ENCODE measurements around the gene NEFH.

Gene NEFH

DNA sequence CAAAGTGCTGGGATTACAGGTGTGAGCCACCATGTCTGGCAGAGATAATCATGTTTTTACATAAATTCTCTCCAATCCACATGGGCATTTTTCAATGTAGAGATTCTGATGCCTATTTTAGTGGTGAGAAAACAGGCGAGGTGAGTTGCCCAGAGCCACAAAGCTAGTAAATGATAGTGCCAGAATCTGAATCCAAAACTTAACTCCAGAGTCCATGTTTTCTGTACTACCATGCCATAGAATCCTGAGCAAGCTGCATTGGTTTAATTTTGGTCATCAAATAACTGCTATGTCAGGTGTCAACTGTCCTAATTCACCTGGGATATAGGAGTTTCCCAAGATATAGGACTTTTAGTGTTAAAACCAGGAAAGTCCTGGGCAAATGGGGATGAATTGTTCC is 13.6 kb downstream of the NEFH start:
- no peak for DNase-seq (ENCODE audit: low read depth in 2 of 2)

DNA sequence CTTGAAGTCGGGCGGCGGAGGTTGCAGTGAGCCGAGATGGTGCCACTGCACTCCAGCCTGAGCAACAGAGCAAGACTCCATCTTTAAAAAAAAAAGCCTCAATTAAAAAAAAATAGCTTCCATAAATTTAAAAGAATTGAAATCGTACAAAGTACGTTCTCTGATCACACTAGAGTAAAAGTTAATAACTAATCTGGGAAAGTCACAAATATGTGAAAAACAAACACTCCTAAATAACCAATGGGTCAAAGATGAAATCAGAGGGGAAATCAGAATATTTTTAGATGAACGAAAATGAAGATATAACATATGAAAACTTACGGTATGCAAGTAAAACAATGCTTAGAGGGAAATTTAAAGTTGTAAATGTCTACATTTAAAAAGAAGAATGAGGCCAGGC is 19.8 kb downstream of the NEFH start:
- DNase-seq (ENCODE audit: low read depth in 2 of 2): no peak

DNA sequence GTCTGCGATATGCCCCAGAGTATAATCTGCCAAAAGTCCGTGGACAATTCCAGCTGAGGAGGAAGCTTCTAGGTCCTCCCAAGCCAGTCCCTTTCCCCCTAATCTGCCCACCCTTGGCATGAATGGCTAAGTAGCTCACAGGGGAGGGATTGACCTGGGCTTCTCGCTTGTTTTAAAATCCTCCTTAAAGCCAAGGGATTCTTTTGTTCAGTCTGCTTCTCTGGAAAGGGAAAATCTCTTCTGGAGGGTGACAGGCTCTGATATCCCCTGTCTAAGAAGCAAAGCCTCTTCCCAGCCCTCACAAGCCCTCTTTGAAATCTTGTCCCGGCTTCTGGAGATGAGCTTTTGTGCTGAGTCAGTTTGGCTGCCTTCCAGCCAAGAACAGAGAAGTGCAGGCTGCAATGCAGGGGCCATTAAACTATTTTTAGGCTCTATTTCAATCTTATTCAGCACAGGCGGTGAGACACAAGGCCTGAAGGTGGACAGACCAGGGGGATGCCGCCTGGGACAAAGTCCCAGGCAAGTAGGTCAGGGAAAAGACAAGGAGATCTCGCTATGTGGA is 23.9 kb downstream of the NEFH start:
- DNase-seq (ENCODE audit: low read depth in 2 of 2): no peak

DNA sequence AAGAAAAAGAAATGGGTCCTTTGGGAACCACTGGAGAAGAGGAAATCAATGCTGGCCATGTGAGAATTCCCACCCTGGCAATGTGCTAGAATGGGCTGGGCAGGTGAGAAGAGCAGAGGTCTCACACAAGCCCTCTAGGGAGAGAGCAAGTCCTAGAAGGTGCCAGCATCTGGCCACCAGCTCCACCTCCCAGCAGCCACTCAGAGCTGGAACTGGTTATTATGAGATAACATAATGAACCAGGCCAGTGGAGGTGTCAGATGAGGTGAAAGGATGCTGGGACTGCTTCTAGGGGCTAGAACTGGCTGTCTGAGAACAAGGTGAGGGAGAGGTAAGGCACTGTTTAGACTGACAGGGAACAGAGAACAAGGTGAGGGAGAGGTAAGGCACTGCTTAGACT is 29.3 kb downstream of the NEFH start:
- no peak for DNase-seq (ENCODE audit: low read depth in 2 of 2)

DNA sequence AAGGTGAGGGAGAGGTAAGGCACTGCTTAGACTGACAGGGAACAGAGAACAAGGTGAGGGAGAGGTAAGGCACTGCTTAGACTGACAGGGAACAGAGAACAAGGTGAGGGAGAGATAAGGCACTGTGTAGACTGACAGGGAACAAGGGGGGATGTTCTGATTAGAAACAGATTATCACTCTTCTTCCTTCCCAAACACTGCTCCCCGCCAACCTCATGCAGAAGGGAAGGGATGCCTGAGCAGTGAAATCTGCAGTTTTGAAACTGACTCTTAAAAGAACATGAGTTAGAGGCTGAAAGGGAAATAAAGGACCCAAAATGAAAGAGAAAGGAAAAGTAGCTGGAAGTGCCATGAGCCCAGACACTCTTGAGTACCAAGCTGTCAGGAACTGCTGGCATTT is 29.8 kb downstream of the NEFH start:
- no peak for DNase-seq (ENCODE audit: low read depth in 2 of 2)

DNA sequence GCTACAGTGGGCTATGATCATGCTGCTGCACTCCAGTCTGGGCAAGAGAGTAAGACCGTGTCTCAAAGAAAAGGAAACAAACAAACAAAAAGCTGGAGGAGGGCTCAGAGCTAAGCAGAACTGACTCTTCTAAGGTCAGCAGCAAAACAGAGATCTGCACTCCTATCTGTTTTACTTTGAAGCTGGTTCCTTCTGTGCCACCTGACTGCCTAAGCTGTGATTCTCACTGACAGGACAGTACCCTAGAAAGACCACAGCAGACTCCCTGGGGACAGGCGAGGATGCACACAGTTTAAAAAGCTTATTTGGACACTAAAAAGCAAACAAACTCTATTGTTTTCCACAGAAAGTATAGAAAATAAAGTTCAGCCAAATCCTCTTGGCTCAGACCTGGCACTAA is 30.5 kb downstream of the NEFH start:
- no peak for DNase-seq (ENCODE audit: low read depth in 2 of 2)

DNA sequence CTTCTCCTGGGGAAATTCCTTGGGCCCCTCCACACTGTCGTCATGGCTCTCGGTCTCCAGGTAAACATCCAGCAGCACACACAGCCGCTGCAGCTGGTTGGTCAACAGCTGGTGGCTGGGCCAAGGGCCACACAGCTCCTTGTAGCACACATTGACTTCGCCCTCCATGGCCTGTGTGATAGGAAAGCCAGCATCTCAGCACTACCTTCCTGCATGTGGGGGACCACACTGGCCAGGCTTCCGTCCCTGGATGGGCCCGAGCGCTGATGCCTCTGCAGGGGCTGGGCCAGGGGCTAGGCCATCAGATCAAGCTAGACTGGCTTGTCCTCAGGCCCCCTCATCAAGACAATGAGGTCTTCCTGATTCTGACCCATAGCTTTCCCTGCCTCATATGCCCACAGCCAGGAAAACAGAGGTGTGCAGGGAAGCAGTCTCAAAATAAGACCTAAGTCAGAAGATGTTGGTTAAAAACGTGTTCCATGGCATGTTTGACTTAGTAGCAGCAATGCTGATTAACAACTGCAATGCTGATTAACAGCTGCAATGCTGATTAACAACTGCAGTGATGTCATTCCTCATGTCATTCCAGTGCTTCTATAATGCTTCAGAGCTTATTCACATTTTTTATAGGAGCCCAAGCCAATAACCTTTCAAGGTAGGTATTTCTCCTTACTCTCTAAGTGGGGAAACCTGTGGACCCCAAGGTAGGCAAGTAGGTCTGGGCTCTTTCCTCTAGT is 31.3 kb downstream of the NEFH start:
- DNase-seq (ENCODE audit: low read depth in 2 of 2): no peak

DNA sequence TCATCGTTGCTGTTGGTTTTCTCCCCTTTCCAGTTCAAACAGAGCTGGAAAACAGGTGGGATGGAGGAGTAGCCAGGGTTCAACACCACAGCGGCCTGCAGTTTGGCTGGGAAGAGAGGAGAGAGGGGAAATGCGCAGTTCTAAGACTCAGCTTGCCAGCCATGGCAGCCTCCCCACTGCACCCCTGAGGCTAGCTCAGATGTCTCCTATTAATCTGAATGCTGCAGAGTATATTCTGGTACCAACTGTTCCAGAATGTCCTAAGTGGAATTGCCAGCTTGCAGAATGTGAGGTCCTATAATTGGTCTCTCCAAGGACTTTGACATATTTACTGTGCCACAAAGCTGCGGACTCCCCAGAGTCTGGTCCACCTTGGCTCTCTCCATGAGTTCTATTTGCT is 32.0 kb downstream of the NEFH start:
- no peak for DNase-seq (ENCODE audit: low read depth in 2 of 2)

DNA sequence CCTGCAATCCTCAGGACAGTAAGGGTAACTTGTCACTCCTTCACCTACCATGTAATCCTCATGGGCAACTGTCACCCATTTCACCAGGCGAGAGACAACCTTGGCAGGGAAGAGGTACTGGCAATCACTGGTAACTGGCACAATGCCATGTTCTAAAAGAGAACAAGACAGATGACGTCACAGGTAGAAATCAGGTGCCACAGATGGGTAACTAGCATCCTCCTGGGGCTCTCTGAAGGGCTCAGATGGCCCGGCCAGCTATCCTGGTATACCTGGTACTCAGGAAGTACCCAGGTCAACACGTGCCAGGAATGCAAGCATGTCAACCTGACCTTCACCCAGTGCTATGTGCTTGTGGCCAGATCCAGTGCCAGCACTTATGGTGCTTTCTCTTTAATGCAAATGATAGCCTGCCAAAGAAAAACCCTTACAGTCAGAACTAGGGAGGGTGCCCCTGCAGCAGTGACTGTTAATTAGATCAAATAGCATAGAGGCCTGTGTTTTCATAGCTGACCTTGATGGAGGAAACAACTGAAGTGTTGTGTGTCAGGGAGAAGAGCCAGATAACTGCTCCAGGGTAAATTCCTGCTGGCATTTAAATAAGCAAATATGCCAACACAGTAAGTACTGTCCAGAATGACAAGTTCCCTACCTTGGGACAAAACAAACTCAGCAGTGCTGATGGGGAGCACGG is 37.3 kb downstream of the NEFH start:
- no peak for DNase-seq (ENCODE audit: low read depth in 2 of 2)

DNA sequence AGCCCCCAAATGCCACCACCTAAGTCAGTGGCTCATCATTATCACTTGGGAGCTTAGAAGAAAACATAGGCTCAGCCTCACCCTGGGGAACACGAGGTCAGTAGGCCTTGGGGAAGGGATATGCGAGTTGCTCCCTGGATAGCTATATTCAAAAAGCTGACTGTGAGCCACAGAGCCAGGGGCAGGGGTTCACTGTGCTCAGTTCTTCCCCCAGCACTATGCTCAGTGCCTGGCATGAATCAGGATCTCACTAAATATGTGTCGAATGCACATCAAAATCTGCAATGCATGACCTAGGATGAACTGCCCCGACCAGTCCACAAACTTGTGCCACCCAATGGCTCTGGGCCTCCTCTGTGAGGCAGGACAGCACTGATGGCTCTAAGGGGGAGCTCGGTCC is 38.4 kb downstream of the NEFH start:
- no peak for DNase-seq (ENCODE audit: low read depth in 2 of 2)

DNA sequence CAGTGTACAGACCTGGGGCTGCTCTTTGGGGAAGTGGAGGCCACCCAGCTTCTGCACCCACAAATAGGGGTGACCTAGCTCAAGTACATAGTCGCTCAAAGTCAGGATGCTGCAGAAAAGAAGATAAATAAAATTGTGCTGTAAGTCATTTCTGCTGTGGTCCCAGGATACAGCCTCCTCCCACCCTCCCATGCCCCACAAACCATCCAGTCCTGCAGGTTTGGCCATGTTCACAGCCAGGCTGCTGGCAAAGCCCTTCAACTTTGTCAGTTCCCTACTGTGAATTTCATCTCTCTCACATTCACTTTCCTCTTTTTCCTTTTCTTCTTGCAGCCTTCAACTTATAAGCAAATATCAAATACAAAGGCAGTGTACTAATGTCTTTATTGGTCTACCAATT is 40.0 kb downstream of the NEFH start:
- DNase-seq (ENCODE audit: low read depth in 2 of 2): no peak

DNA sequence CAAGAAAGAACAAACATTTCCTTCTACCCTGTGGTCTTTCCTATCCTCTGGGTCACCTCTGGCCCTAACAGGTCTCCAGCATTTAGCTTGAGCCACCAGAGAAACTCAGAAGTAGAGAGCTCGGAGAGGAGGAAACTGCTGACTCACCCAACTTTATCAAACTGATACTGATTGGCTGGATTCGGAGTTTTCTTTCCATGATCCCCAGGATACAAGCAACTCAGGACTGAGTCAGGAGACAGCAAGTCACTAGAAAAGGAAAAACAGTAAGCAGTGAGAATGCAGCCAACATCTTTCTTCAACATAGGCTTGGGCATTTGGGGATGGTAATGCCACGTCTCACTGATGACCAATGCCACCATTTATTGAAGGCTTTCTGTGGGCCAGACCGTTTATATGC is 40.8 kb downstream of the NEFH start:
- DNase-seq (ENCODE audit: low read depth in 2 of 2): no peak

DNA sequence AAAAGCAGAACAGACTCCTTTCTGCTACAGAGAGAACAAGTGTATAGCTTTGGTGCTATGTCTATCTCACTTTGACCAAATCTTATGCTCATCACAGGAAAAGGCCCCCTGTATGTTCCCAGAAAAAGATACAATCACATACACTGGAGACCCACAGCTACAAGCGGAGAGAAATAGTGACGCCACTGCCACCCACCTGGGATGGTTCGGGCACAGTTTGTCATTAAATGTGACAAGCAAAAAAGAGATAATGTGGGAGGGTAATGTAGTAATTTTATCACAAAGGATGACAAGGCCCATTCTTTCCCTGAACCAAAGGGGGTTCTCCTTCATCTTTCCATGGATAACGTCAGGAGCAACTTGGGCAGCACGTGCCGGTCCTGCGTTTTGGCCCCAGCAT is 41.5 kb downstream of the NEFH start:
- no peak for DNase-seq (ENCODE audit: low read depth in 2 of 2)

DNA sequence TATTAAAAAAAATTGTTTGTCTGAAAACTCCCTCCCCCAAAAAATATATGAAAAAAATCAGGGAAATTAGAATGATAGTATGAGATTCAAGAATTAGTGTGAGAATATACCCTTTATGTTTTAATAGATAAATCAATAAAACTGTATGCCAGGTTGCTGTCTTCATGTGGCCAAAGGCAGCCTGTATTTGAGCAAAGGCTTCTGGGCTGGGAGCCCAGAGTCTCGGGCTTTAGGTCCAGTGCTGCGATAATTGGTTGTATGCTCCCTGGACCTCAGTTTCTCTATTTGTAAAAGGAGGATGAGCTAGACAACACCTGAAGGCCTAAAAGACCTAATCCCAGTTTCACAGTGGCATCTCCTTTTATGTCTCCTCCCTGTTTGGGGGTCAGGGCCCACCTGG is 43.7 kb downstream of the NEFH start:
- DNase-seq (ENCODE audit: low read depth in 2 of 2): no peak

DNA sequence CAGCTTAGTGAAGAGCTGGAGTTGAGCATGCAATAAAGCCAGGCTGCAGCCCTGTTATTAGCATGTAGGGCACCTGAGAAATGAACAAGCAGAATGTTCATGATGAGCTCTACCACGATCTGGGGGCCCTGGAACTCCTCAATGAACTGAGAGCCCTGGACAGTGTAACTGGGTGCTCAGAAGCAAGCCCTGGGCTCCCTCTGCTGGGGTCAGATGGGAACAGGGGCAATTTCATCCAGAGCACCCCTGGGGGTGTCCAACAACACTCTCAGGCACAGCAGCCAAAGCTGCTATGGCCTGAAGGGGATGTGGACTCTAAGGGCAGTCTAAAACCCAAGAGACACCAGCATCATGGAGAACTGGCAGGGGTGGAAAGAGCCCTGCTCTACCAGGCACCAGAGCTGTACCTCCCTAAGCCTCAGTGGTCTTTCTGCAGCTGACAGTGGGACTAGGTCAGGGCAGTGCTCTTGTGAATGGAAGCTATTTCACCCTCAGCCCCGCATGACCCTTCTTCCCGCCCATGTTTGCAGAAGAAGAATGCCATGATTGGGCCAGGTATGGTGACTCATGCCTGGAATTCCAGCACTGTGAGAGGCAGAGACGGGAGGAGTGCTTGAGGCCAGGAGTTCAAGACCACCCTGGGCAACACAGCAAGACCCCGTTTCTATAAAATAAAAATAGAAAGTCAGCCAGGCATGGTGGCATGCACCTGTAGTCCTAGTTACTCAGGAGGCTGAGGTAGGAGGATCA is 44.6 kb downstream of the NEFH start:
- DNase-seq (ENCODE audit: low read depth in 2 of 2): no peak

DNA sequence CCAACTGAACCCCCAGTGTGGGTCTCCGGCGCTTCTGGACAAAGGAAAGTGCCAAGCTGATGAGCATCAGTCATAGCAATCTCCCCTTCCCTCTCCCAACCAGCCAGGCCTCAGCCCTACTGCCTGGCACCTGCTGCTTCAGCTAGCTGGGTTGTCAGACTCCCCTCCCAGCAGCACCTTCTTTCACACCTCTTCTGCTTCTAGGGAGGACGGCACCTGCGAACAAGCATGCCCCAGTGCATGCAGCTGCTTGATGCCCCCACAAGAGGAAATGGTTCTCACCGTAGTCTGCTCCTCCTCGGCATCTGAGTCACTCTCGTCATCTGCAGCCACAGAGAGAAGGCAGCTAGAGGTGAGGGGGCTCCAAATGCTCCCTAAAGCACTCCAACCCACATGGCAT is 48.1 kb downstream of the NEFH start:
- DNase-seq (ENCODE audit: low read depth in 2 of 2): no peak

DNA sequence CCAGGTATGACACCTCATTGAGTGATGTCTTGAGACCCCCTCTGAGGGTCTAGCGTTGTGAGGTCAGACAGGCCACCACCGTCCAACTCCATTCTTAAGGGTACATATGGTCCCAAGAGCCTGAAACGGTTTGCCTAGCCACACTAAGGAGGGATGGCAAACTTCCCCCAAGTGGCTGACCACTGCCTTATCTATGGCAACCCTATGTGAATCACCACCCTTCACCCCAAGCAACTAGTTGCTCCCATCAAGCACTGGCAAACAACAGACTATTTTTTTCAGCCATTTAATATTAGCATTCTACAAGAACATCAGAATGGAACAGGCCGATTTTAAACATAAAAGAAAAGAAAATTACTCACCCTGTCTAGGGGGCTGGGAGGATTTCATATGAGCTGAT is 50.7 kb downstream of the NEFH start:
- DNase-seq (ENCODE audit: low read depth in 2 of 2): no peak

DNA sequence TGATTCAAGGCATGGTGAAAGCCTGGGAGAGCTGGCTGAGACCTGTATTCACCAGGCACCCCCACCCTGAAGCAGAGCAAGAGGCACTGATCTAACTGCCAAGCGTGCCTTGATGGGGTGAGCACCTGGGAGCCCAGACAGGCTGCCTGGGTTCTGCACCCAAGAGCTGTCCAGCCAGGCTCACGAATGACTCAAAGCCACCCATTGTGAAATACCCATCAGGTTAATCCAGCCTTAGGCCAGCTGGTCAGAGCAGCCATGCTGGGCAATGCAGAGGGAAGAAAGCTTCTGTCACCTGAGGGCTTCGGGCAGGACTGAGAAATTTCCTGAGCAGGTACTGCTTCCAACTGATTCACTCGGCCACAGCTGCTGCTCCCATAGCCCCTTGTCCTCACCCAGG is 51.4 kb downstream of the NEFH start:
- no peak for DNase-seq (ENCODE audit: low read depth in 2 of 2)

DNA sequence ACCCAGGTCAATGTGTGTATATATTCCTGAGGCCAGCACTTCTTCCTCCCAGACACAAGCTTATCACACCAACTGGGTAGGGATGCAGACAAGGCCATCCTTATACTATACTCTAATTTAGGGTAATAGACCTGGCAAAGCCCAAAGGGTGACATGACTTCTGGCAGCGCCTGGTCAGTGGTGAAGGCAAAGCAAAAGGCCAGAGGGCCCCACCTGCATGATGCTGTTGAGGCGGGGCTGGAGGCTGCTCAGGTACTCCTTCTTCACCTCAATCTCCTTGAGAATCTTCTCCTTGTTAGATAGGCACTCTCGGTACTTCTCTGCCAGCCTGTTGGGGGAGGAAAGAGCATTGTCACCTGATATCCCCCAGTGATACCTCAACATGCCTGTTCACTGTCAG is 56.4 kb downstream of the NEFH start:
- DNase-seq (ENCODE audit: low read depth in 2 of 2): no peak

DNA sequence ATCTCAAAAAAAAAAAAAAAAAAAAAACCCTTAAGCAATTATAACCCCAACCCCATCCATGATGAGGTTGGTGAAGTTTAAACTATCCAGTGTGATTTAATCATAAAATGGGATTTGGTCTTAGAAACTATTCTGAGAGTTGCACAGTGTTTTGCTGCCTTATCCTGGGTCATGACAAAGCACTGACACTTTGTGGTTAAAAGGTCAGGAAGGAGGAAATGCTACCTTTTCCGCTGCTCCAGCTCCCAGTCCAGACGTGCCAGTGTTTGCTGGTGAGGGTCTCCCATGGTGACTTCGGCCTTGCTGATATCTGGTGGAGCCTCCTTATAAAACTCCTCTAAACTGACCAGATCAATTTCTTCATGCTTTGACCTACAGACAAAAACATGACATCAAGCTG is 59.1 kb downstream of the NEFH start:
- DNase-seq (ENCODE audit: low read depth in 2 of 2): no peak
